ENCODE measurements around the gene ADCY3.

Gene ADCY3

GRCh38 chr2:24903161-24904103, 16.6 kb downstream of the ADCY3 start:
- no peak for DNase-seq (ENCODE audit: low read depth)

- no peak for DNase-seq (ENCODE audit: low read depth)
Observed at GRCh38 chr2:24899361-24899910, 20.6 kb downstream of the ADCY3 start.

- DNase-seq (ENCODE audit: low read depth) = no peak
Observed at GRCh38 chr2:24898122-24899109, 21.6 kb downstream of the ADCY3 start.

- DNase-seq (ENCODE audit: low read depth) = no peak
Observed at GRCh38 chr2:24894750-24895149, 25.3 kb downstream of the ADCY3 start.

- no peak for DNase-seq (ENCODE audit: low read depth)
Observed at GRCh38 chr2:24893934-24894333, 26.1 kb downstream of the ADCY3 start.

- no peak for DNase-seq (ENCODE audit: low read depth)
Observed at GRCh38 chr2:24892928-24893327, 27.1 kb downstream of the ADCY3 start.

- no peak for DNase-seq (ENCODE audit: low read depth)
Observed at GRCh38 chr2:24891201-24891600, 28.8 kb downstream of the ADCY3 start.

GRCh38 chr2:24889221-24889620, 30.8 kb downstream of the ADCY3 start:
- DNase-seq (ENCODE audit: low read depth) = no peak

- no peak for DNase-seq (ENCODE audit: low read depth)
Observed at GRCh38 chr2:24888177-24888576, 31.9 kb downstream of the ADCY3 start.

GRCh38 chr2:24887307-24887874, 32.6 kb downstream of the ADCY3 start:
- DNase-seq (ENCODE audit: low read depth) = no peak

GRCh38 chr2:24886691-24887304, 33.2 kb downstream of the ADCY3 start:
- no peak for DNase-seq (ENCODE audit: low read depth)

- DNase-seq (ENCODE audit: low read depth) = no peak
Observed at GRCh38 chr2:24886126-24886501, 33.9 kb downstream of the ADCY3 start.

GRCh38 chr2:24885221-24886125, 34.6 kb downstream of the ADCY3 start:
- DNase-seq (ENCODE audit: low read depth) = no peak

GRCh38 chr2:24883946-24884345, 36.1 kb downstream of the ADCY3 start:
- no peak for DNase-seq (ENCODE audit: low read depth)

- DNase-seq (ENCODE audit: low read depth) = no peak
Observed at GRCh38 chr2:24881623-24882022, 38.4 kb downstream of the ADCY3 start.

GRCh38 chr2:24881158-24881557, 38.9 kb downstream of the ADCY3 start:
- no peak for DNase-seq (ENCODE audit: low read depth)

GRCh38 chr2:24878341-24878740, 41.7 kb downstream of the ADCY3 start:
- DNase-seq (ENCODE audit: low read depth) = no peak

GRCh38 chr2:24877646-24878045, 42.4 kb downstream of the ADCY3 start:
- DNase-seq (ENCODE audit: low read depth) = no peak

- no peak for DNase-seq (ENCODE audit: low read depth)
Observed at GRCh38 chr2:24877067-24877466, 43.0 kb downstream of the ADCY3 start.

- no peak for DNase-seq (ENCODE audit: low read depth)
Observed at GRCh38 chr2:24875901-24876300, 44.1 kb downstream of the ADCY3 start.

GRCh38 chr2:24875272-24875671, 44.8 kb downstream of the ADCY3 start:
- DNase-seq (ENCODE audit: low read depth) = no peak
